SIG-M5 treated with dmso at 0.1 percent for 504 hours (cell line): ENCODE measurements around the gene PTPRN2.
"Not testable (repeated sequence)": the region's sequence is repeated elsewhere in the genome, so short reads cannot be mapped to it uniquely, and the experiment has no call there.

Source experiments
- DNase-seq: peaks from one replicate; lab custom pipeline; 2025; ENCODE audit not compliant: unreplicated experiment; lab: John Stamatoyannopoulos, UW

PTPRN2 gene

DNA sequence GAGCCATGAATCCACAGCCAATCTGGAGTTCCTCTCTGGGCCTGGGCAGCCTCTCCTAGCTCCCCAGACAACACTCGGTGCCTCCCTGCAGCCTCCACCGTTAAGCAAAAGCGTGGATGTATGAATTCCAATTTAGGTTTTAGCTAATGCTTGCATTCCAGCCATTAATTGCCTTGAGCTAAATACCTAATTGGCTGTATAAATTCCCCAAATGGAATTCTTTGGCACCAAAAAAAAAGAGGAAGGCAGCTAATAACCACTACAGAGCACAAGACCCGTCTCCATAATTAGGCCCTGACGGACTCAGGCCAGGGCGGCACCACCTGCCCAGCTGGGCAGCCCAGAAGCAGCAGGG lies 140.5 kb downstream of the PTPRN2 start:
- DNase-seq = no peak

DNA sequence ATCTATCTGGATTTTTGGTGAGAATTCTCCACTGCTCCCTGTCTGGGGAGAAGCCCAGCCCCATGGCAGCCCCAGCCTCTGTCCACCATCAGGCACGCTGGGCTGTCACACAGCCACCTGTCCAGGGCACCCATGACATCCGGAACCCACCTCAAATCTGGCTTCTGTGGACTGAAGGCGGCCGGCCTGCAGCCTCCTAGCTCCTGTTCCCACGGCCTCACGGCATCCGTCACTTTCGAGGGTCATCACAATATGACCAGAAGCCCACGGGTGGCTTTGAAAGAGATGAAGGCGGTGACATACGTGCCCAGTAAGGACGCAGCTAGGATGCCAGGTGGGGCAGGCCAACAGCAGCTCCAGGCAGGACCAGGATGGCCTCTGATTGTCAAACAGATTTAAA lies 140.9 kb downstream of the PTPRN2 start:
- no peak for DNase-seq

DNA sequence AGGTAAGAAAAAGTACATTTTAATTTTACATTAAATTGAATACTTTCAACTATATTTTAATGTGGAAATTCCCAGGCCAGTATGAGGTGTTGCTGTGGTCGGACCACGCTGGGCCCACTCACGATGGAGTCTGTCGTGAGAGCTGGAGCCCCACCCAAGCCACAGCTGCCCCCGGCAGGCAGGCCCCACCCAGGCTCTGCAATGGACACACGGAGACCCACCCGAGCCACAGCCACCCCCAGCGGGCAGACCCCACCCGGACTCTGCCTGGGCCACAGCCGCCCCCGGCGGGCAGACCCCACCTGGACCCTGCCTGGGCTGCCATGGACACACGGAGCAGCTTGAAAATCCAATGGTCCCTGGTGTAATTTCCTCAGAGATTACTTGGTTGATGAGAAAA lies 141.3 kb downstream of the PTPRN2 start:
- DNase-seq = no peak

DNA sequence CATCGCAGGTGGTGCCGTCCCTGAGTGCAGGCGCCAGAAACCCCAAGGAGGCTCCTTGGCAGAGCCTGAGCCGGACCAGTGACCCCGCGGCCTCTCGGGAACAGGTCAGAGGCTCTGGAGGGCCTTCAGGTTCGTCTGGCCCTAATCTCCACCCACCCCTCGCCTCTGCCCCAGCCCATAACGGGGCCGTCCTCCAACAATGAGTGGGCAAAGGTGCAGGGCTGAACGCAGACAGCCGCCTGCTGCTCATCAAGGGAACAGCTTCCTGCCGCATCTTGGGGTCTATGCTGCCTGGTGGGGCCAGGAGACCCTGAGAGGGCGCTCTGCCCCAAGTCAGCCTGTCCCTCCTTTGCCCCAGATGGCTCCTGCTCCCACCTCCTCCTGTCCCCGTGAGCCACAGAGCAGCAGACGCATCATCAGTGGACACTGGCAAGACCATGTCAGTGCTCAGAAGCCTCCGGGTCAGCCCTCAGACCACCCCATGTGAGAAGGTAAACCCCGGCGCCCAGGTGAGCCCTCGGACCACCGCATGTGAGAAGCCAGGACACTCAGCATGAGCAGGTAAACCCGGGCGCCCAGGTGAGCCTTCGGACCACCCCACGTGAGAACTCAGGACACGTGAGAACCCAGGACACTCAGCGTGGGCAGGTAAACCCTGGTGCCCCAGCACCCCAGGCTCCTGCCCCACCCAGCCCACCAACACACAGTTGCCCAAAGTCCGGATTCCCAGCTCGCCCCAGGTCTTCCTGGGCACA lies 142.0 kb downstream of the PTPRN2 start:
- no peak for DNase-seq

DNA sequence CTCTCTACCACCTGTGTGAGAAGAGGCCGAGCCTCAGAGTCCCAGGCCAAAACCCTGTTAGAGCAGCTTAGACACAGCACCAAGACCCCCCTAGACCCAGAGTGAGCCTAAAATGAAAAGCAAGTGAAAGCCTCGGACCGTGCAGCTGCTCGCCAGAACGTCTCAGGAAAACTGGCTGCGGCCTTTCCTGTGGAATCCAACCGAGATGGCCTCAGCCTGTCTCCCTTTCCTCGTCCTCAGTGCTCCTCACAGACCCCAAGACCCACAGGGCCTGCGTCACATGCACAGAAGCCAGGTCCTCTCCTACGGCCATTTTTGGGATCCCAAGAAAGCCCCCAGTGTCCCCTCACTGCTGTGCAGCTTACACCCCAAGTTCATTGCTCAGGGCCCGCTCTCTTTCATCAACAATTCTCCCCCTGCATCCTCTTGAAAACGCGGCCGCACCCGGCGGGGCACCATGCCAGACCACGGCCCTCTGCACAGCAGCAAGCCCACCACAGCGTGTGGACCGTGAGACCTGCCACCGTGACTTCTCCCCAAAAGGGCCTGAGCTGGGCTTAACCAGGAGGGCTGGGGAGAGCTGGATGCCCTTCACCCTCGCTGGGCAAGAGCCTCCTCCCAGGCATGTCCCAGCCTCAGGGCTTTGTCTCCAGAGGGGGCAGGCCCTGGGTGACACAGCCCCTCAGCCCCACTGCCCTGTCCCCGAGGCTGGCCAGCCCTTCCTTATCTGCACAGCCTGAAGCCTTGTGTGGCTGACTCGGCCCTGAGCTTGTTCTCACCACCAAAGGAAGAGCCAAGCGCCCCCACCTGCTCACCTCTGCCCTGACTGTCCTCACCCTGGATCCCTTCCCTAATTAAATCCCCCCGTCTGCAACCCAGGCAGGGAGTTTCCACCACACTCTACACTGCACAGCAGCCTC lies 142.9 kb downstream of the PTPRN2 start:
- DNase-seq = no peak

DNA sequence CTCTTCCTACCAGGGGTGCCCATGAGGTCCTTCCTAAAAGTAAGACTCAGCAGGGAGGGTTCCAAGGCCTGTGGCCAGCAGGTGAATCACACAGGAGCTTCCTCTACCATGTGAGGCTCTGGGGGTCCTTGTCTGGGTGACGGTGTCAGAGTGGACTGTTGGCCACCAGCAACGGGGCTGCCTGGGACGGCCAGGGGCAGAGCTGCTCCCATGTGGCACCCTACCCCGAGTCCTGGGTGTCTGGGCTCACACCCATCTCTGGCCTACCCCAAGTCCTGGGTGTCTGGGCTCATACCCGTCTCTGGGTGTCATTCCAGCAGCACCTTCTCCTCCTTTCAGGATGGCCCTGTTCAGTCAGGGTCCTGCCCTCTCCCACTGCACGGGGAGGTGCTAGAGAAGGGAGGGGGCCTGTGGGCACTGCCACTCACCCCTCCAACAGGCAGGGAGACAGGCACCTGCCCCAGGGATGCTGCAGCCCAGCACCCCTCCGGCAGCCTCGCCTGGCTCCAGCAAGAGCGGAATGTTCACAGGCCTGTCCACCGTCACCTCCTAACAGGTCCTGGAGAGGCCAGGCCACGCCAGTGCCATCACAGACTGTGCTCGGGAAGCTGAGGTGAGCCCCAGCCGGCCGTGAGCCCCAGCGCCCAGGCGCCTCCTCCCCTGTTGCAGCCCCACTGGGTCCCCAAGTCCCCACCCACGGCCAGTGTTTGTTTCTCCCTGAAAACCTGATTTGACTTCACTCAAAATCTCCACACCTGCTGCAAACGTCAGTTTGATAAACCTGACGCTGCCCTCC lies 143.7 kb downstream of the PTPRN2 start:
- DNase-seq = no peak

DNA sequence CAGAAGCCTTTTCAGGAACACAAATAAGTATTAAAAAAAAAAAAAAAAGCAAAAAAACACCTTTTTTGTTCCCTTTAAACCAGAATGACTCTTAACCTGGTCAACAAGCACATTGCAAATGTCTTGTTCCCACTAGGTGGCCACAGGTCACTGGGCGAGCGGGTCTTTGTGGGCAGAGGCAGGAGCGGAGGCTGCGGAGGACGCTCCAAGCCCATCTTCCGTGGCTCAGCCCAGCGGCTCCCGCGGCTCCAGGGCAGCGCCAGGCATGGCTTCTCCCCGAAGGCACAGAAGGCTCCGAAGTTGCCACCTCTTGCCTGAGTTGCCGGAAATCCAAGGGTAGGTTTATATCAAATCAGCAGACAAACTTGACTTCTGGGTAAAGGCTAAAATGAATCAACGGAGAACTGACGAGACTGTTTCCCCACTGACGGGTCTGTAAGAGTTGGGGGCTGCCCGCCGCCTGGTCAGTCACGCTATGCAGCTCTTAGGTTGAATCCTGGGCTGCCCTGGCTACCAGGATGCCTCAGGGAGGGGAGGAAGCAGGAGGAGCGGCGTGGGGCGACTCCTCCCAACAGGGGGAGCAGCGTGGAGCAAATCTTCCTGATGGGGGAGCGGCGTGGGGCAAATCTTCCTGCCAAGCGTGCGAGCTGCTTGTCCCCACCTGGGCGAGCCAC lies 144.5 kb downstream of the PTPRN2 start:
- DNase-seq = no peak

DNA sequence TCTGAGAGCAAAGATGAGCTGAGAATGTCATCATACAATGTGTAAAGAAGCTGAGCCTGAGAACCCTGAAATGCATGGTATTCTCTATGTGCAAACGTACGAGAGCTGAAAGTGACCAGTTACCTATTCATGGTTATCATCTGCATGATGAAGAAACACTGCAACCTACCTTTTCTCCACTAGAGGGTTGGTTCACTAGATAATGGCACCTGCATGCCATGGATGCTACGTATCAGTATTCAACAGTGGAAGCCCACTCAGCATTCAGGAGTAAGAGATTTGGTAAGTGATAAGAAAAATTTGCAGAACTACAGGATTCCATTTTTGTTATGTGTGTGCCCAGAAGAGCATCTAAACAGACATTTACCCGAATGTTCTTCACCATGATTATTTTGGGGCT lies 145.4 kb downstream of the PTPRN2 start:
- no peak for DNase-seq

DNA sequence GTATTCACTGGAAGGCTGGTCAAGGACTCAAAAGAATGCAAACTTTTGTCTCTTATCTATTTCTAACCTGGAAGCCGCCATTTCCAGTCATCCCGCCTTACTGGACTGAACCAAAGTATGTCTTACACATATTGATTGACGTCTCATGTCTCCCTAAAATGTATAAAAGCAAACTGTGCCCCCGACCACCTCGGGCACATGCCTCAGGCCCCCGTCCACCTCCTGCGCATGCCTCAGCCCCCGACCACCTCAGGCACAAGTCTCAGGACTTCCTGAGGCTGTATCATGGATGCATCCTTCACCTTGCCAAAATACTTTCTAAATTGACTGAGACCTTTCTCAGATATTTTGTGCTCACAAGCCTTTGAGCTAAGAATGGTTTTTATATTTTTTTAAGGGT lies 148.6 kb downstream of the PTPRN2 start:
- DNase-seq = no peak

DNA sequence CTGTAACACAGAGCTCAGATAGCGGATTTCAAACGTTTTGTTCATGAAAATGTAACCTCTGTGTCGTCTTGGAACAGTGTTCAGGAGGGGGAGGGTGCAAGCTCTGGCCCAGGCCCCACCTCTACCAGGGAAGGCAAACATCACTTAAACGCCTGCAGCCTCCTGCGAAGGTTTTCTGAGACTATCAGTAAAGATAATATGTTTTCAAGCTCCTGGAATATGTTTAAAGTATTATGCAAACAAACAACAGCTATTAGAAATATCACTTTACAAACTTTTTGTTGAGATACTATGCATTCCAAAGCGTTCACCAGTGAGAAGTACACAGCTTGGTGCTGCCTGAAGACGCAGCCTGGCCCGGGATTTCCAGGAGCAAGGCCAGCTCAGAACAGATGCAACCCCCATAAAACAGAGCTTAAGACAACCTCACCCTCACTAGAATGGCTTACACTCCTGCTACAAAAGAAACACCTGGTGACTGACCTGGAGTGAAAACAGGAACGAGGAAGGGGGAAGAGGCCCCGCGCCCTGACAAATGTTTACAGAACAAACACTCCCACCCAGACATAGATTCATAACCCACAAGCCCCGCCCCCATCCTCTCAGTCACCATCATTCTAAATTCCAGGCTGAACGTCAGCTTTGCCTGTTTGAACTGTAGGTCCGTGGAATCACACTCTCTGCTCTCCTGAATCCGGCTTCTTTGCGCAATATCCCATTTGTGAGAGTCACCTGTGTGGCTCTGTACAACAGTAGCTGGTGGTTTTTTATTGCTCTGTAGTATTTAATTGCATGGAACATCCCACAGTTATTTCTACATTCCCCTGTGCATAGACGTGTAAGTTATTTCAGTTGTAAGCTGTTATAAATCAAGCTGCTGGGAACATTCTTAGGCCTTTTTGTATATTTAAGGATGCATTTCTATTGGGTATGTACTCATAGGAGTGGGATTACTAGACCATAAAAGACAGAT lies 155.0 kb downstream of the PTPRN2 start:
- peak; percentile 23 for DNase-seq

DNA sequence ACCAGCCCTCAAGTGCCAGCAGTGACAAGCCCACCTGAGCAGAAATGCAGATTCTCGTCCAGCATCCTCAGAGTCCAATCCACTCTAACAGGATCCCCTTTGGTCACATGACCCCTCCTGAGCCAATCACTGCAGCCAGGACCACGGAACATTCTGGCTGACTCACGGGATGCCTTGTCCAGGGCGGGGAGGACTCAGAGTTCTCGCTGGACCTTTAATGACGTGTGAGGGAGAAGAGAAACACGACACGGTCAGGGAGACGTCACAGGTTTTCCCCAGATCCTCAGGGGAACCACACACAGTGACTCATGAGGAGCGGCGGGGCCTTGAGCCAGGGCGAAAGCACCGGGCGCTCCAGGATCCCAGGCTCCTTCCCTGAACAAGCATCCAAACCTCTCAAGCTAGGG lies 155.7 kb downstream of the PTPRN2 start:
- DNase-seq = no peak

DNA sequence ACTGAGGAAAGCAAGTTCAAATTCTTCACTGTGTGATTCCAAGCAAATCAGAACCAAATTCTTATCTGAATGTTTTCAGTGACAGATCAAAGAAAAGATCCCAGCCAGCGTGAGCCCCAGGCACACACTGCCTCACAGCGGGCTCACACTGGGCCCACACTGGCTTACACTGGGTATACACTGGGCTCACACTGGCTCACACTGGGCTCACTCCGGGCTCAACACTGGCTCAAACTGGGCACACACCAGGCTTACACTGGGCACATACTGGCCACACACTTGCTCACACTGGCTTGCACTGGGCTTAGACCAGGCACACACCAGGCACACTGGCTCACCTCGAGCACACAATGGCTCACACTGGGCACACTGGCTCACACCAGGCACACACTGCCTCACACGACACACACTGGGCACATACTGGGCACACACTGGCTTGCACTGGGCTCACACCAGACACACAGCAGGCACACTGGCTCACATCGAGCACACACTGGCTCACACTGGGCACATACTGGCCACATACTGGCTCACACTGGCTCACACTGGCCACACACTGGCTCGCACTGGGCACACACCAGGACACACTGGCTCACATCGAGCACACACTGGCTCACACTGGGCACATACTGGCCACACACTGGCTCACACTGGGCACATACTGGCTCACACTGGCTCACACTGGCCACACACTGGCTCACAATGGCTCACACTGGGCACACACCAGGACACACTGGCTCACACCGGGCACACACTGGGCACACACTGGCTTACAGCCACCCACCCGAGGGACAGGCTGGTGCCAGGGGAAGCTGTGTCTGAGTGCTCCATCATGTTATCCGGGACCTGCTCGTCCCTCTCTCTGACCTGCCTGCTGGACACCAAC lies 156.3 kb downstream of the PTPRN2 start:
- DNase-seq = no peak

DNA sequence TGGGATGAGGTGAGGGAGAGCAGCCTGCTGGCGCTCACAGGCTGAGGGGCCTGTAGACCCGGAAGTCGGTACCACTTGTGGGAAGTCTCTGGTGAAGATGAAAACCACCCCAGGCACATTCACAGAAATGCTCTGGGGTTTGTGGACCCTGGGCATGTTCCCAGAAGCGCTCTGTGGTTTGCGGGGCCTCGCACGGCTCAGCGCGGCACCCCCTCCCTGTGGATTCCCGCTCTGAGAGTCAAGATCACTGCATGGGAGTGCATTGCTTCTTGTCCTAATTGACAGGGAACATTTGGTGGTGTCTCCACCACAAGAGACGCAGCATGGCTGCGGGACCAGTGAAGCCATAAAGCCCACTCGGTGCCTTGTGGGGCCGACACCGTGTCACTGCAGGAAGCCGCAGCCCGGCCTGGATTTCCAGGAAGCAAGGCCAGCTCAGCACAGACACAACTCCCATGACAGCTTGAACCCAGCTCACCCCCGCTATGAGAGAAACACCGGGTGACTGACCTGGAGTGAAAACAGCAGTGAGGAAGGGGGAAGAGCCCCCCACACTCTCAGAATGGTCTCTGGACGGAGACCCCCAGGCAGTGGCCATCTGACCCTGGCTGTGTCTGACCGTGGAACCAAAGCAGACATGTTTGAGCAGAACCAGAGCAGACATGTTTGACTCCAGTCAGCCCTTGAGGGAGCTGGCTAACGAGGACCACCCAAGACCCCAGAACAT lies 157.2 kb downstream of the PTPRN2 start:
- DNase-seq = no peak

DNA sequence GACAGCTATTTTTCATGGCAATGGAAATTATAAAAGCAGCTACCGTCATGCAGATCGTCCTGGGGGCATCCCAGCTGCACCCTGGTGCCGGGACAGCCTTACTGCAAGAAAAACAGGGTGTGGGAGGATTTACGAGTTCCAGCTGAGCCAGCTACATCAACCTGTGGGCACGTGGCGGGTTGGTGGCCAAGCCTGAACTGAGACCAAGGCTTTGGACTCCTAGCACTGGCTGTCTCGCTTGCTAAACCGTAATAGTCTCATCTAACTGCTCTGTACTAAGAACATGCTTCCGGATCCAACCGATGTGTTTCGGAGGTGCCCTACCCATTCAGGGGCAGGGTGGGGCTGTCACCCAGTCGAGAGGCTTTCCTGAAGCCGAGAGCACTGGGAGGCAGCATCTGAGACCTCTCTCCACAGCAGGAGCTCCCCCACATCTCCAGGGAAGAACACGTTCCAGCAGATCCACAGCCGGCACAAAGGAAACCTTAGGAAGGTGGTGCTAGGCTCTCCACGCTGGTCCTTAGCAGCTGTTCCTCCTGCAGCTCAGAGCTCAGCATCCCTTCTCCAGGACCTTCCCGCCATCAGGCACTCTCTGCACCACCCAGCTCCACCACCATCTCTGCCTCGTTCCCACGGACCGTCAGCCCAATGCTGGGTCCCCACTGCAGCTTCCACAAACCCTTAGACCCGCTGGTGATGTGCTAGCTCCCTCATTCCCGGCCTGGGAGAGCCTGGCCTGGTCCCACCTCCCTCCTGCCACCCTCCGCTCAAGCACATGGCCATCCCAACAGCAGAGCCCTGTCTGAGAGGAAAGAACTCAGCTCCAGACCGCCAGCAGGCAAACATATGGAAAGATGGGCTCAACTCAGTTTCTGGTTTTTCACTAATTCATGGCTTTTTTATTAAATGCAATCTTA lies 158.5 kb downstream of the PTPRN2 start:
- no peak for DNase-seq

DNA sequence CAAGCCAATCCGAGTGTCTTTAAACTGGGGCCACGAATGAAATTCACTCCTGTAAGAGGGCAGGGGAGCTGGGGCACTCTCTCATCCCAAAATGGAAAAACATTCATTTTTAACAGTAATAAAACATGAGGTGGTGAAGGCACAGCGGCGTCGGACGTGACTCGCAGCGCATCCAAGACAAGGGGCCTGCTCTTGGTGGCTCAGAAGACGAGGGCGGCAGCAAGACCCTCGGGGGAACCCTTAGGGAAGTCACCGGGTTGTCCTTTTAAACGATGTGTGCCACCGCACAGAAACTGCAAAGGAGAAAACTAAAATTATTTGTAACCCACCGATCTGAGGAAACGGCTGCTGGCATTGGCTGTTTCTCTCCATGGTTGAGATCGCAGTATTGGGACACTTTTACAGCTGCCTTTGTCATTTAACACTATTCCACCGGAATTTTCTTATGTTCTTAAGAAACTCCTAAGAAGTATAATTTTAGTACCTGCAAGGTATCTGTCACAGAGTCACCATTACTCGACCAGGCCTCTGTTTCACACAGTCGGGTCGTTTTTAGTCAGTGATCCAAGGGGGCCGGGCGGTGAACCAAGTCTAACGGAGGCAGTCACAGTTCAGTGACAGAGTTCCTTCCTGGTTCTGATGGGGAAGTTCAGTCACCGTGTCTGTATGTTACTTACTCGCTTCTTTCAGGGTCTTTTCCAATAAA lies 159.3 kb downstream of the PTPRN2 start:
- no peak for DNase-seq

DNA sequence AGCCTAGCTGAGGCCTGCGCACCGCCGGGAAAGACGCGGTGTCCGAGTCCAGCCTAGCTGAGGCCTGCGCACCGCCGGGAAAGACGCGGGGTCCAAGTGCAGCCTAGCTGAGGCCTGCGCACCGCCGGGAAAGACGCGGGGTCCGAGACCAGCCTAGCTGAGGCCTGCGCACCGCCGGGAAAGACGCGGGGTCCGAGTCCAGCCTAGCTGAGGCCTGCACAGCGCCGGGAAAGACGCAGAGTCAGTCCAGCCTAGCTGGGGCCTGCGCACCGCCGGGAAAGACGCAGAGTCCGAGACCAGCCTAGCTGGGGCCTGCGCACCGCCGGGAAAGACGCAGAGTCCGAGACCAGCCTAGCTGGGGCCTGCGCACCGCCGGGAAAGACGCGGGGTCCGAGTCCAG lies 161.9 kb downstream of the PTPRN2 start:
- not testable (repeated sequence) for DNase-seq

DNA sequence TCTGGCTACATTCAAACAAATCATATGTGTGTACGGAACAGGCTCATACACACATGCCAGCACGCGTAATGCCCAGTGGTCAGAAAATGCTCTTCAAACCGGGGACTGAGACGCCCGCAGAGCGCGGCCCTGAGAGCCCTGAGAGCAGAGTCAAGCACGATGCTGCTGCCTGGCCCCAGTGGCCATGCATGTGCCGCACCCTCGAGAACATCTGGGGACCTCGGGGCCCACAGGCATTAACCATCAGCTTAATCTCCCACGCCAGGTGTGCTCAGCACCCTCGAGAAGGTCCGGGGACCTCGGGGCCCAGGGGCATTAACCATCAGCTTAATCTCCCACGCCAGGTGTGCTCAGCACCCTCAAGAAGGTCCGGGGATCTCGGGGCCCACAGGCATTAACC lies 163.1 kb downstream of the PTPRN2 start:
- no peak for DNase-seq
